OCI-LY3 (cell line): ENCODE data around the gene TPM4.
"Not testable (repeated sequence)": the region's sequence is repeated elsewhere in the genome, so short reads cannot be mapped to it uniquely, and the experiment has no call there.

Experiments
- CTCF ChIP-seq: fragments of 200-600, 300-600 bp; sonication (generic); IDR thresholded peaks from 2 replicates; pipeline ENCODE4 v1.5.1; 2014; ENCODE audit warnings: antibody characterized with exemption, low read length, low read depth
- EZH2phosphoT487 ChIP-seq: fragments of 200-600 bp; shearing (Covaris generic); IDR thresholded peaks from 2 replicates; pipeline ENCODE4 v1.6.1; 2018; ENCODE audit warnings: antibody characterized with exemption, mixed run types, low read depth

GRCh38 chr19:16119075-16119857 is 43.0 kb downstream of the TPM4 start:
- TF ChIP-seq CTCF, EZH2phosphoT487: not testable (repeated sequence)
